GM19035 (cell line): ENCODE measurements around the gene WSCD2.

ENCODE experiments used
- ATAC-seq: cut with Tn5 transposase; IDR thresholded peaks from one replicate; pipeline ENCODE4 v1.9.1; 2021; ENCODE audit not compliant: unreplicated experiment

Gene WSCD2

GRCh38 chr12:108107293-108107692 lies 21.8 kb upstream of the WSCD2 start:
- no peak for ATAC-seq

GRCh38 chr12:108109504-108109903 lies 19.6 kb upstream of the WSCD2 start:
- ATAC-seq = no peak

- ATAC-seq = no peak
These were observed 19.1 kb upstream of the WSCD2 start for GRCh38 chr12:108109954-108110353.

GRCh38 chr12:108110844-108111243 lies 18.2 kb upstream of the WSCD2 start:
- no peak for ATAC-seq

- no peak for ATAC-seq
These were observed 16.1 kb upstream of the WSCD2 start for GRCh38 chr12:108112832-108113556.

GRCh38 chr12:108115123-108116121 lies 13.7 kb upstream of the WSCD2 start:
- ATAC-seq = no peak

- ATAC-seq = no peak
These were observed 12.8 kb upstream of the WSCD2 start for GRCh38 chr12:108116254-108116653.

- no peak for ATAC-seq
These were observed 12.4 kb upstream of the WSCD2 start for GRCh38 chr12:108116699-108117098.

- no peak for ATAC-seq
These were observed 11.8 kb upstream of the WSCD2 start for GRCh38 chr12:108117163-108117849.

GRCh38 chr12:108117902-108118301 lies 11.2 kb upstream of the WSCD2 start:
- no peak for ATAC-seq

- peak; percentile 84 for ATAC-seq
These were observed 9.7 kb upstream of the WSCD2 start for GRCh38 chr12:108119126-108119973.

- no peak for ATAC-seq
These were observed 8.9 kb upstream of the WSCD2 start for GRCh38 chr12:108119974-108120862.

- no peak for ATAC-seq
These were observed 8.3 kb upstream of the WSCD2 start for GRCh38 chr12:108120863-108121165.

- no peak for ATAC-seq
These were observed 7.8 kb upstream of the WSCD2 start for GRCh38 chr12:108121320-108121719.

GRCh38 chr12:108121728-108122471 lies 7.2 kb upstream of the WSCD2 start:
- no peak for ATAC-seq

GRCh38 chr12:108122644-108123043 lies 6.4 kb upstream of the WSCD2 start:
- no peak for ATAC-seq

- no peak for ATAC-seq
These were observed 5.7 kb upstream of the WSCD2 start for GRCh38 chr12:108123402-108123801.

- no peak for ATAC-seq
These were observed 4.0 kb upstream of the WSCD2 start for GRCh38 chr12:108125073-108125472.

GRCh38 chr12:108126212-108126611 lies 2.9 kb upstream of the WSCD2 start:
- ATAC-seq = no peak
